HG02678 (cell line): ENCODE results near the gene MSRB1.

Source experiments
- ATAC-seq: cut with Tn5 transposase; IDR thresholded peaks from one replicate; pipeline ENCODE4 v1.9.1; 2021; ENCODE audit warnings: mild to moderate bottlenecking, moderate library complexity; ENCODE audit not compliant: unreplicated experiment

The MSRB1 gene

GRCh38 chr16:1979271-1980029 lies 36.5 kb upstream of the MSRB1 start:
- ATAC-seq, result no peak

- no peak for ATAC-seq
These were observed 35.6 kb upstream of the MSRB1 start for GRCh38 chr16:1978476-1979120.

GRCh38 chr16:1977875-1978268 lies 34.9 kb upstream of the MSRB1 start:
- no peak for ATAC-seq

GRCh38 chr16:1976951-1977874 lies 34.2 kb upstream of the MSRB1 start:
- no peak for ATAC-seq

GRCh38 chr16:1976216-1976520 lies 33.2 kb upstream of the MSRB1 start:
- no peak for ATAC-seq

GRCh38 chr16:1975432-1976215 lies 32.6 kb upstream of the MSRB1 start:
- no peak for ATAC-seq

- no peak for ATAC-seq
These were observed 31.4 kb upstream of the MSRB1 start for GRCh38 chr16:1974157-1975070.

GRCh38 chr16:1973461-1974156 lies 30.6 kb upstream of the MSRB1 start:
- no peak for ATAC-seq

GRCh38 chr16:1972490-1972877 lies 29.5 kb upstream of the MSRB1 start:
- ATAC-seq, result no peak

GRCh38 chr16:1971796-1972489 lies 28.9 kb upstream of the MSRB1 start, which contains the start of gene TBL3:
TSS of gene TBL3 (plus strand) at chr16:1972053. CDS start at chr16:1972165, 112 bp downstream.
- ATAC-seq, result peak; percentile 83

GRCh38 chr16:1968146-1968953 lies 25.4 kb upstream of the MSRB1 start:
- no peak for ATAC-seq

GRCh38 chr16:1966460-1966859 lies 23.5 kb upstream of the MSRB1 start, which contains the start of gene RNF151:
TSS of gene RNF151 (plus strand) at chr16:1966856. CDS start at chr16:1966882, 26 bp downstream.
- ATAC-seq, result no peak

- no peak for ATAC-seq
These were observed 22.5 kb upstream of the MSRB1 start for GRCh38 chr16:1965396-1966001.

GRCh38 chr16:1964506-1965395 lies 21.8 kb upstream of the MSRB1 start, which contains the start of gene RPS2:
TSS of gene RPS2 (minus strand) at chr16:1964826. CDS start at chr16:1964625, 201 bp downstream.
- ATAC-seq, result peak; percentile 89

- ATAC-seq, result peak; percentile 10
These were observed 21.0 kb upstream of the MSRB1 start for GRCh38 chr16:1963806-1964505.
